ENCODE results near the gene TMEM72.

GRCh38 chr10:44986179-44986578, 75.0 kb downstream of the TMEM72 start:
- TF ChIP-seq POLR2A (IDR thresholded peaks at IDR 0.05; ENCODE audit: borderline replicate concordance, extremely low read depth, insufficient read depth, insufficient read length) (no peak), EZH2phosphoT487 (IDR thresholded peaks at IDR 0.05; ENCODE audit: borderline replicate concordance) (no peak), CTCF (IDR thresholded peaks at IDR 0.05 in 2 of 3, conservative IDR thresholded peaks at IDR 0.05 in 1 of 3; ENCODE audit: borderline replicate concordance in 1 of 3, insufficient read depth in 1 of 3, low read depth in 2 of 3, low read length in 2 of 3) (no peak)

Data from HCT116 (cell line).